ENCODE measurements around the gene GPR152.
"Not testable (repeated sequence)": the region's sequence is repeated elsewhere in the genome, so short reads cannot be mapped to it uniquely, and the experiment has no call there.

Gene GPR152

DNA sequence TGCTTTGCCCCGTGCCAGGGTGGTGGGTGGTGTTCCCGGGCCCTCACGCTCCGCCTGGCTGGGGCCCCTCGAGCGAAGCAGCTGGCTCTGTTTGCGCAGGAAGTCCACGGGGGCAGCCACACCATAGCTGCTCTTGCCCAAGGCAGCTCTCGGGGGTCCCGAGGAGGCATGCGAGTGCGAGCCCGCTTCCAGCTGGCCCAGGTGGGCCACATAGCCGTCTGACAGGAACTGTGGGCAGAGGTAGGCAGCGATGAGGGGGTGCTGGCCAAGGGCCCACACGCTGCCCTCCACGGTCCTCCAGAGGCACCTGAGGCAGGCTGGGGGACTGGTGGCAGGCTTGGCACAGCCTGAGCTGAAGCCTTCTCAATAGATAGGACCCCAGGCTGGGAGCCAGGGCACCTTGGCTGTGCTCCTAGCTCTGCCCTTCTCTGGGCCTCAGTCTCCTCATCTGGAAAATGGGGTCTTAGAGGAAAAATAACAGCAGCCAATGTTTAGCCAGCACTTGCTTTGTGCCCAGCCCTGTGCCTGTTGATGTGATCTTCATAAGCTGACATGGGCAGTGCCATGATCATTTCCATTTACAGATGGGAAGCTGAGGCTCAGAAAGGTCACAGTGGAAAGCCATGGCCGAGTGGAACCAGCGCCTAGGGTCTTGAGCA lies 39.7 kb upstream of the GPR152 start:
- TF ChIP-seq CTCF (IDR thresholded peaks at IDR 0.05) (no peak), ZFX (IDR thresholded peaks at IDR 0.05; ENCODE audit: borderline replicate concordance) (no peak)
- no peak overlapping the region for H3K27ac ChIP-seq

DNA sequence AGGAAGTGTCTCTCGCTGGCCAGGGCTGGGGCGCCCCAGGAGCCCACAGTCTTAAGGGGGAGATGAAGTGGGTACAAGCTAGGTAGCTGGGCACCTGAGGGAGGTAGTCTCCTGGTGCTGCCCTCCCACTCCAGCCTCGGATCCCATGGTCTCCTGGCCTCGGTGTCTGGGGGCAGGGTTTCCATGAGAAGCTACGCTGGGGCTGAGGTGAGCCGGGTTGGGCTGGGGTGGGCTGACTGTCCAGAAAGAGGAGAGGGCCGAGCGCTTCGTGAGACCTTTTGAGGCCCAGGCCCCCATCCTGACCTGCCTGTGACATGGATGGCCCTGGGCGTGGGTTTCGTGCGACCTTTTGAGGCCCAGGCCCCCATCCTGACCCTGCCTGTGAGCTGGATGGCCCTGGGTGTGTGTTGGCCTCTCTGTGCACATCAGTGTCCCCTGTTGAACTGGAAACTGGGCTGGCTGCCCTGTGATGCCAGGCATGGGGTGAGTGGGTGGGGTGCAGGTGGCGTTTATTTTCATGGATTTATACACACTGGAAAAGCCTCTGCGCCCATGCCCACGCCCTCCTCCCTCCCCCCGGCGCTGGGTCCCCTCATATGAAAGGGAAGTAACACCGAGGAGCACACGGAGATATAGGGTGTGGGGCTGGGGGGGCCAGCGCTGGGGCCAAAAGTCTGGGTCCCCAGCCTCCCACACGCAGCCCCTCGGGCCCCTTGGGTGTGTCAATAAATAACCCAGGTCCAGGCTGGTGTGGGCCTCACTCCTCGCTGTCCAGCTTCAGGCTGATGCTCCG lies 38.9 kb upstream of the GPR152 start:
- no peak overlapping the region for H3K27ac ChIP-seq
- TF ChIP-seq ZFX (IDR thresholded peaks at IDR 0.05; ENCODE audit: borderline replicate concordance) (no peak), CTCF (IDR thresholded peaks at IDR 0.05) (no peak)

- TF ChIP-seq ZFX (IDR thresholded peaks at IDR 0.05; ENCODE audit: borderline replicate concordance) (no peak), CTCF (IDR thresholded peaks at IDR 0.05) (no peak)
- no peak overlapping the region for H3K27ac ChIP-seq
Measured at GRCh38 chr11:67490727-67491065, 38.2 kb upstream of the GPR152 start.

GRCh38 chr11:67489885-67490726 lies 37.6 kb upstream of the GPR152 start:
- no peak overlapping the region for H3K27ac ChIP-seq
- TF ChIP-seq ZFX (IDR thresholded peaks at IDR 0.05; ENCODE audit: borderline replicate concordance) (no peak), CTCF (IDR thresholded peaks at IDR 0.05) (no peak)

DNA sequence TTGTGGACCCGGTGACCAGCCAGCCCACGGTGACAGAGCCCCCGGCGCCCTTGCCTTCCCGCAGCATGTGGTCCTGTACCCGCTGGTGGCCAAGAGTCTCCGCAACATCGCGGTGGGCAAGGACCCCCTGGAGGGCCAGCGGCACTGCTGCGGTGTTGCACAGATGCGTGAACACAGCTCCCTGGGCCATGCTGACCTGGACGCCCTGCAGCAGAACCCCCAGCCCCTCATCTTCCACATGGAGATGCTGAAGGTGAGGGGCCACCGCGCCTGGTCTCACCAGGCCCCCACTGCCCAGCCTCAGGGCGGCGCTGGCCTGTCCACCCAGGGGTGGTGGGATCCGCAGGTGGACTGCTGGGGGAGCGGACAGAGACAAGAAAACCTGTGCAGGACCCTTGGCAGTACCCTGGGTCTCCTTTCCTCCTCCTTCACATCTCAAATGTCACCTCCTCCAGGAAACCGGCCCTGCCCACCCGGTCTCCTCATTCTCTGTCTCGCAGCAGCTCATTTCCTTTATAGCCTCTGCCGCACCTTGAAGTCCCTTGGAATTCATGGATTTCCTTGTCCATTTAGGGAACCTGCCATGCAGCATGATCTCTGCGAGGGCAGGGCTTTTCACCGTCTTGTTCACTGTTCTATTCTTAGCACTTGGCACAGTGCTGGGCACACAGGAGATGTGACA lies 36.8 kb upstream of the GPR152 start:
- no peak overlapping the region for H3K27ac ChIP-seq
- TF ChIP-seq CTCF (IDR thresholded peaks at IDR 0.05) (no peak), ZFX (IDR thresholded peaks at IDR 0.05; ENCODE audit: borderline replicate concordance) (no peak)

- TF ChIP-seq ZFX (IDR thresholded peaks at IDR 0.05; ENCODE audit: borderline replicate concordance) (no peak), CTCF (IDR thresholded peaks at IDR 0.05) (no peak)
- H3K27ac ChIP-seq = no peak overlapping the region
Measured at GRCh38 chr11:67486481-67487195, 34.1 kb upstream of the GPR152 start.

GRCh38 chr11:67485873-67486361 lies 33.4 kb upstream of the GPR152 start:
- H3K27ac ChIP-seq = not testable (repeated sequence)
